Measurements from ENCODE around the gene TOR4A. TPM values are rescaled to one million over a fixed set of nuclear protein-coding genes. Genes with fewer than 3 reads are reported as not detected.

Gene TOR4A
- total RNA-seq, 1 experiment from 2014 or later: 38.2 TPM

- DNase-seq (ENCODE audit: low spot score): no peak
- in situ Hi-C loops (cut with HindIII; ENCODE audit: low sequenced_read_pairs): loop anchor here (10.0 kb wide), 1 partner anchor 103 kb away; no protein-coding TSS in a partner anchor
Observed at GRCh38 chr9:137311171-137311985, 33.9 kb downstream of the TOR4A start.

DNA sequence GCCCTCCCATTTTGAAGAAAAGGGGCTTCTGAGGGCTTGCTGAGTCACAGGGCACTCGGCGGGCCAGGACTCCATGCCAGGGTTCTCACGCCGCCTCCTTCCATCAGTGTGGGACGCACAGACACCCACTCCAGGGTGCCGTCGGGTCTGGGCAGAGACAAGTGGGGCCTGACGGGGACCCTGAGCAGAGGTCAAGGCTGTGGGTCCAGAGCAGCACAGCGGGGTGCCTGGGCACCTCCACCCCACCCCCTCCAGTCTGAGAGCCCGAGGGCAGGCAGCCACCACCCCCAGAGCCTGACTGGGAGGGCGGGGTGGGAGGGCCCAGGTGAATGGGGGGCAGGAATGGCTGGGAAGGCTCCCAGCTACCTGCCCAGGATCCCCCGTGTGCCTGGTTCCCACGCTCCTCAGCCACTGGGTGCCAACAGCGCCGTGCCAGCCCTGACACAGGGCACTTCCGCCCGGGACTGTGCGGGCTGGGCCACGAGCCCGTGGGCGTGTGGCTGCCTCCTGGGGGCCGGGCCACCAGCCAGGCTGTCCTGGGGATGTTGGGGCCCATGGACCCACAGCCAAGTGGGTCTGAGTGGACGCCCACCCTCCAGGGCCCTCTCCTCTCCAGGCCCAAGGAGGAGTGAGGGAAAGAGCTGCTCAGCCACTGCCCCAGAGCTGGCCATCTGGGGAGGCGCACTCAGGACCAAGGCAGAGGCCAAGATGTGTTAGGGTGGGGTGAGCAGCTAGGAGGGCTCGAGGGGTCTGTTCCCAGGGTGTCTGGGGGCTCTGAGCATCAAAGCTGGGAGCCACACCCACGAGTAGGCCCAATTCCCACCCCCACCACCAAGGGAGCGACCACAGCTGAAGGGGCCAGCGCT, 34.7 kb downstream of the TOR4A start:
- in situ Hi-C loops (cut with HindIII; ENCODE audit: low sequenced_read_pairs): loop anchor here (10.0 kb wide), 1 partner anchor 103 kb away; no protein-coding TSS in a partner anchor
- no peak for DNase-seq (ENCODE audit: low spot score)

GRCh38 chr9:137312852-137313325, 35.4 kb downstream of the TOR4A start:
- no peak for DNase-seq (ENCODE audit: low spot score)

GRCh38 chr9:137313326-137313936, 35.9 kb downstream of the TOR4A start:
- no peak for DNase-seq (ENCODE audit: low spot score)
- in situ Hi-C loops (cut with HindIII; ENCODE audit: low sequenced_read_pairs): loop anchor here (10.0 kb wide), 1 partner anchor 101 kb away; no protein-coding TSS in a partner anchor

More at GRCh38 chr9:137312852-137313325, 35.4 kb downstream of the TOR4A start:
- in situ Hi-C loops (cut with HindIII; ENCODE audit: low sequenced_read_pairs): loop anchor here (10.0 kb wide), 1 partner anchor 102 kb away; no protein-coding TSS in a partner anchor

DNA sequence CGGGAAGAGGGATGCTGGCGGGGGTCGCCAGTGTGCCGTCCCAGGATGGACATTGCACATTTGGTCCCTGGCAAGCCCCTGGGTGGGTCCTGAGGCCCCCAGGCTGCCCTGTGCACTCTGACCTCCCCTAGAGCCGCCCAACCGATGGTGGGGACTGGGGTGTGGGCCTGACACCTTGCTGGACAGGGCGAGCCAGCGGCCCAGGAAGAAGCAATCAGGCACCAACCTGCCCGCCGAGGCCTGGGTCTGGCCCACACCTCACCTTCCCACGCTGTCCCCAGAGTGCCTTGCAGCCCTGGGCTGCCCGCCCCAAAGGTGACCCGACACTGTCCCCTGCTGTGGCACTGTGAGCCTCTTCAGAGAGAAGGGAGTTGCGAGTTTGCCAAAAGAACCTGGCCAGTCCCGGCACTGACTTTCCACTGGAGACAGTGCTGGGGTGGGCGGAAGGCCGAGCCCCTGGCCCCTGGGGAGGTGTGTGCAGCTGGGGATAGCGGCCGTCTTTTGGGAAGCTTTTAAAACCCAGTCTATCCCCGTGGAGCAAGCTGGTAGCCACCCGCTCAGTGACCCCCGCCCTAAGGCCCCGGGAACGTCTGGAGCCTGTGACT, 36.5 kb downstream of the TOR4A start:
- DNase-seq (ENCODE audit: low spot score): no peak

GRCh38 chr9:137314561-137315560, 37.3 kb downstream of the TOR4A start:
- in situ Hi-C loops (cut with HindIII; ENCODE audit: low sequenced_read_pairs): loop anchor here (10.0 kb wide), 1 partner anchor 100 kb away; no protein-coding TSS in a partner anchor
- DNase-seq (ENCODE audit: low spot score): no peak

More for the DNA sequence above, 36.5 kb downstream of the TOR4A start:
- in situ Hi-C loops (cut with HindIII; ENCODE audit: low sequenced_read_pairs): loop anchor here (10.0 kb wide), 1 partner anchor 101 kb away; no protein-coding TSS in a partner anchor

DNA sequence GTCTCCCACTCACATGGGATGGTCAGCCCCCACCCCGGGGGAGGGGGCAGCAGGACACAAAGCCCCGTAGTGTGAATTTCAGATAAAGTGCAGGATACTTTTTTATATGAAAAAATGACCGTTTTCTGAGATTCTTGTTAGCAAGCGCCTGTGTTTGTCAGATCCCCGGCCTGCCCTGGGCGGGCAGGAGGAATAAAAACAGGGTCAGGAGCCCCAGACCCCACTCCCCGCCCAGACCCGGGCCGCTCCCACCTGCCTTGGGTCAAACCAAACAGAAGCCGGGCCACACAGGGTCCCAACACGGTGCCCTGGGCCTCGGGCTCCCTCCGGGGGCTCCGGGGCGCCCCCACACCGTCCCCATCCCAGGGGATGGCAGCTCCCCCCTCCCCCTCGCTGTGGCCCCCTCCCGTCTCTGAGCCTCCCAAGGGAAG, 38.1 kb downstream of the TOR4A start:
- in situ Hi-C loops (cut with HindIII; ENCODE audit: low sequenced_read_pairs): loop anchor here (10.0 kb wide), 1 partner anchor 99 kb away; no protein-coding TSS in a partner anchor
- no peak for DNase-seq (ENCODE audit: low spot score)

DNA sequence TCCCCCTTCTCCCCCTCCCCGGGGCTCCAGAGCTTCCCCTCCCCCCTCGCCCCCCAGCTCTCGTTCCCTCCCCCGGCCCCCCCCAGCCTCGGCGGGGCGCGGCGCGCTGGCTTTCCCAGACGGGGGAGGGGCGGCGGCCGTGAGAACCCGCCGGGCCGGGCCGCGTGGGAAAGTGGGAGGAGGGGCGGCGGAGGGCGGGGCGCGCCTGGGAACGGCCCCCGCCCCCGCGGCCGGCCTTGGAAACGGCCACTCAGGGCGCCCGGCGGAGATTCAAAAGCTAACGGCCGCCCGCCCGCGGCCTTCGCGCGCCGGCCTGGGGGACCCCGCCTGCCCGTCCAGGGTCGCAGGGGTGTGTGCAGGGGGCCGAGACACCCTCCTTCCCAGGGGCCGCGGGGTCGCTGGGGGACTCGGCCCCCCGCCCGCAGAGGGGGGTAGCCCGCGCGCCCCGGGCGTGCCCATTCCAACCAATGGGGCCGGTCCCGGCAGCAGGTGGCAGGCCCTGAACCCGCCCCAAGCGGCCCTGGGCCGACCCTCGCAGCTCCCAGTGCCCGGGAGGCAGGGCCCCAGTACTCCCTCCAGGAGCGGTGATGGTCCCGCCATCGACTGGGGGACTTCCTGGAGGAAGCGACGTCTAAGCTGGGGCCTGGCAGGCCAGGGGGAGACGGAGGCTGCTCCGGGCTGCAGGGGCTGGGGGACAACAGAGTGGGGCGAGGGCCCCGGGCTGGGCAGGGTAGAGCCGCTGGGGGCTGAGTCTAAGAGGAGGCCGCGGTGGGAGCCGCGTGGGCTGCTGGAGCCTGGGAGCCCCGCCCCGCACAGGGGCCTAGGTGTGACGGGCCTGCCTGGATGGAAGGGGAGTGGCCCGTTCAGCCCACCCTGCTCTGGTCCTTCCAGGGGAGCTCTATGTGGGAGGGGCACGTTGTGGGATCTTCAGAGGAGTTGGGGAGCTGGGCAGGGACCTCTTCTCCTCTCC, 38.8 kb downstream of the TOR4A start:
- in situ Hi-C loops (cut with HindIII; ENCODE audit: low sequenced_read_pairs): loop anchor here (10.0 kb wide), 1 partner anchor 99 kb away; no protein-coding TSS in a partner anchor
- DNase-seq (ENCODE audit: low spot score): no peak

GRCh38 chr9:137317021-137317717, 39.6 kb downstream of the TOR4A start:
- in situ Hi-C loops (cut with HindIII; ENCODE audit: low sequenced_read_pairs): loop anchor here (10.0 kb wide), 1 partner anchor 98 kb away; no protein-coding TSS in a partner anchor
- no peak for DNase-seq (ENCODE audit: low spot score)

DNA sequence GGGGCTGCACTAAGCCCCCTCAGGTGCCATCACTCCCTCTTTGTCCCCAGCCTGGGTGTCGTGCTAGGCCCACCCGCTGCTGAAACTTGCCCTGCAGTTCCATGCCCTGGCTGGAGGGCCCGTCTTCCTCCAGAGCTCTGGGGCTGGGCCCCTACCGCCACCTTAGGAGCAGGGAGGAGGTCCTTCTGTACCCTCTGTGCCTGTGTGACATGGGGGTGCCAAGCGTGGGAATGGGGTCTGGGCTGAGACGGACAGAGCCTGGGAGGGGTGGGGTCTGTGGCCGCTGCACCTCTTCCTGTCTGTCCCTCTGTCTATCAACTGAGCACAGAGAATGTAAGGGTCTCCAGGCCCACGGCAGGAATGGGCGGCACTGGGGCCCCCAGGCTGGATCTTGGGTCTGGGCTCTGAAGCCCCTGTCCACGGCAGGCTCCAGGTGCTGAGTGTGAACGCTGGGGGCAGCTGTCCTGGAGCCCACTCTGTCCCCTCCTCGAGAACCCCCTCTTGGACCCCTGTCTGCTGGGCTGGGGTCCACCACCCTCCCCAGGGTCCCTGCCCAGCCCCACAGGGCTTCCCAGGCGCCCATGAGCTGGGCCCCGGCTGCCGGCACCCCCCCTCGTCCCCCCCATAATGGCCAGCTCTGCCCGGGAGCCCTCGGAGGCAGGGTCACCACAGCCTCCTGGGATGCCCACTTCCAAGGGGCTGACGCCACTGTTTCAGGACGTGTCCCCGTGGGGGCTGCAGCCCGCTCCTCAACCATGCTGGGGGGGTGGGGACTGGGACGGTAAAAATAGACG, 40.4 kb downstream of the TOR4A start:
- in situ Hi-C loops (cut with HindIII; ENCODE audit: low sequenced_read_pairs): loop anchor here (10.0 kb wide), 1 partner anchor 97 kb away; no protein-coding TSS in a partner anchor
- DNase-seq (ENCODE audit: low spot score): no peak

GRCh38 chr9:137318602-137319001, 41.1 kb downstream of the TOR4A start:
- no peak for DNase-seq (ENCODE audit: low spot score)
- in situ Hi-C loops (cut with HindIII; ENCODE audit: low sequenced_read_pairs): loop anchor here (10.0 kb wide), 1 partner anchor 96 kb away; no protein-coding TSS in a partner anchor

DNA sequence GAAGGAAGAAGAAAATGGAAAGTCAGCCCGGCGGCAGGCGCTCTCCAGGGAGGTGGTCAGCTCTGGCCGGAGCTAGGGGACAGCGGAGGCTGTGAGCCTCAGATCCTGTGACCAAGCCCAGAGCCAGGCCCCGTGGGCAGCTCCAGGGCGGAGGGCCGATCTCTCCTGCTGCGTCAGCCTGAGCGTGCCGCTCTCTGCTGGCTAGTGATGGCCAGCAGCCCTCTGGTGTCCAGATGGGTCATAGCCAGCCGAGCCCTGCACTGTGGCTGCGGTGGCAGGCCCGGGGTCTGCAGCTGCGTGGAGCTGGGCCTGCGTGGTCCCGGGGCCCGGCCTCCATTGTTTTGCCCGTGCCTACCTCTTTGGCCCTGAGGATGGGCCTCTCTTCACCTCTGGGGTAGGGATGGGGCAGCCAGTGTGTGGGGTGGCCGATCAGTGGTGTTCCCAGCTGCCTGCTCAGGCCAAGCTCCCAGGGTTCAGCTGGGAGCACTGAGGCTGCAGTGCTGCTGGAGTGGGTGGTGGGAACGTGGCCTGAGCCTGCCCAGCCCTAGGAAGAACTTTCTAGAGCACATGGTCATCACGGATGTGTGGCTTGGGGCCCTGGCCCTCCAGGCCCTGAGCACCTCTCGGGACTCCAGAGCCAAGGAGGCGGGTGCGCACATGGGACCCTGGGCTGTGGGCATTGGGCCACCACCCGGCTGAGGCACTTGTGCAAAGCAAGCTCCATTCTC, 41.6 kb downstream of the TOR4A start:
- in situ Hi-C loops (cut with HindIII; ENCODE audit: low sequenced_read_pairs): loop anchor here (10.0 kb wide), 1 partner anchor 96 kb away; no protein-coding TSS in a partner anchor
- no peak for DNase-seq (ENCODE audit: low spot score)

GRCh38 chr9:137319739-137320551, 42.4 kb downstream of the TOR4A start:
- DNase-seq (ENCODE audit: low spot score): no peak
- in situ Hi-C loops (cut with HindIII; ENCODE audit: low sequenced_read_pairs): loop anchor here (10.0 kb wide), 1 partner anchor 95 kb away; no protein-coding TSS in a partner anchor
